GM10248 (cell line): ENCODE results near the gene IFT81.
"Not testable (repeated sequence)": the region's sequence is repeated elsewhere in the genome, so short reads cannot be mapped to it uniquely, and the experiment has no call there.

Source experiments
- CTCF ChIA-PET: fragments of 300-600 bp; sonication (Branson Sonifier 250); formaldehyde crosslinking; extraction: SDS; loops from one replicate; lab custom pipeline; 2021; ENCODE audit warnings: antibody characterized with exemption; lab: Yijun Ruan, JAX
- POLR2A ChIA-PET: fragments of 350-650 bp; sonication (Branson Sonifier 250); formaldehyde crosslinking; extraction: SDS; loops from one replicate; lab custom pipeline; 2020; ENCODE audit warnings: antibody characterized with exemption; lab: Yijun Ruan, JAX
- DNase-seq: peaks from one replicate; pipeline ENCODE4 v3.0.0; 2012; ENCODE audit errors: extremely low spot score
- TF ChIP-seq, protein P1 (sequence below): IDR thresholded peaks from 2 replicates; pipeline ENCODE4 v1.5.1; 2012; ENCODE audit warnings: mild to moderate bottlenecking, low read depth; ENCODE audit errors: extremely low read depth, missing control alignments, control extremely low read depth

The IFT81 gene

DNA sequence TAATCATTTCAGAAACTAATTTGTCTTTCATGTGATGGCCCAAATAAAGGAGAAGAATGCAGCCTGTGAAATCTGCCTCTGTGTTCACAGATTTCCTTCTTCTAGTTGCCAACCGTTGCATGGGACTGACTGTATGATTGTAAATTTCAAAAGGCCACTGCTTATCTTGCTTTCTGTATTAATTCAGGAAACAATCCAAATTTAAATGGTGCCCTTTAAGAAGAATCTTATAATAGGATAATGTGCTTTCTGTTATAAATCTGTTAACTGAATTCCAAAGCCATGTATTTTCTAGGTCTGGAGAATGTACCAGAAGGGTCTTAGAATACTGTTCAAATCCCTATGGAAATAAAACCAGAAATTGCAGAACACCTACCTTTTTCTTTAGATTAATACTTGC lies 98.3 kb downstream of the IFT81 start:
- POLR2A ChIA-PET: no interaction called here
- CTCF ChIA-PET: interaction anchor here (0.9 to 2.8 kb wide), 3 partner anchors 11 to 29 kb away, joined by 3 to 10 read pairs (median 3); no protein-coding TSS in a partner anchor
- DNase-seq: no peak
- TF ChIP-seq, protein P1, sequence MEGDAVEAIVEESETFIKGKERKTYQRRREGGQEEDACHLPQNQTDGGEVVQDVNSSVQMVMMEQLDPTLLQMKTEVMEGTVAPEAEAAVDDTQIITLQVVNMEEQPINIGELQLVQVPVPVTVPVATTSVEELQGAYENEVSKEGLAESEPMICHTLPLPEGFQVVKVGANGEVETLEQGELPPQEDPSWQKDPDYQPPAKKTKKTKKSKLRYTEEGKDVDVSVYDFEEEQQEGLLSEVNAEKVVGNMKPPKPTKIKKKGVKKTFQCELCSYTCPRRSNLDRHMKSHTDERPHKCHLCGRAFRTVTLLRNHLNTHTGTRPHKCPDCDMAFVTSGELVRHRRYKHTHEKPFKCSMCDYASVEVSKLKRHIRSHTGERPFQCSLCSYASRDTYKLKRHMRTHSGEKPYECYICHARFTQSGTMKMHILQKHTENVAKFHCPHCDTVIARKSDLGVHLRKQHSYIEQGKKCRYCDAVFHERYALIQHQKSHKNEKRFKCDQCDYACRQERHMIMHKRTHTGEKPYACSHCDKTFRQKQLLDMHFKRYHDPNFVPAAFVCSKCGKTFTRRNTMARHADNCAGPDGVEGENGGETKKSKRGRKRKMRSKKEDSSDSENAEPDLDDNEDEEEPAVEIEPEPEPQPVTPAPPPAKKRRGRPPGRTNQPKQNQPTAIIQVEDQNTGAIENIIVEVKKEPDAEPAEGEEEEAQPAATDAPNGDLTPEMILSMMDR: no peak

DNA sequence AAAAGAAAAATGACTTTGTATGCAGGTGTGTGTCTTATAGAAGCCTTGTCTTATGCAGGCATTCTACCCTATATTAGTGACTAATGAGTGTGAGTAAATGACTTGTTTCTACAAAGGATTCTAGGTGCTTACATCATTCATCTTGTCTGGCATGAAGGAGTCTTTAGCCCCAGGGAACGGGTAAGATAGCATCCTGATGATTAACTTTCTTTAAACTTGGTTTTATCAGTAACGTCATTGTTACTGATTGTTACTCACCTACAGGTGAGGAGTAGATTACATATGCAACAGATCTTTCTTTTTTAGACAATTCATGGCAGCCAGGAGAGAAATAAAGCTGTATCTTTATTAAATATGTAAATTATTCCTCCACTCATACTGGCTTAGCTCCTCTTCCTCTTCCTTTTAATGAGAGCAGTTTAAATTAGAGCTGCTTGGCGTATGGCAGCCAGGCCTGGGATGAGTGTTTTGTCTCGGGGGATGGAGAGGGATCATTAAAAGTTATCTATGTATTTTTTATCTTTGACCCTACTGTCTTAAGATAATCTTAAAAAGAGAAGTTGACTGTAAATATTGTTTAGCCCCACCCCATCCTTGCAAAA lies 99.7 kb downstream of the IFT81 start:
- ChIA-PET CTCF (interaction anchor here (1.1 to 2.2 kb wide), 4 partner anchors 8 to 124 kb away, joined by 3 to 6 read pairs (median 3); no protein-coding TSS in a partner anchor), POLR2A (no interaction called here)
- DNase-seq: no peak
- TF ChIP-seq, protein P1: no peak

DNA sequence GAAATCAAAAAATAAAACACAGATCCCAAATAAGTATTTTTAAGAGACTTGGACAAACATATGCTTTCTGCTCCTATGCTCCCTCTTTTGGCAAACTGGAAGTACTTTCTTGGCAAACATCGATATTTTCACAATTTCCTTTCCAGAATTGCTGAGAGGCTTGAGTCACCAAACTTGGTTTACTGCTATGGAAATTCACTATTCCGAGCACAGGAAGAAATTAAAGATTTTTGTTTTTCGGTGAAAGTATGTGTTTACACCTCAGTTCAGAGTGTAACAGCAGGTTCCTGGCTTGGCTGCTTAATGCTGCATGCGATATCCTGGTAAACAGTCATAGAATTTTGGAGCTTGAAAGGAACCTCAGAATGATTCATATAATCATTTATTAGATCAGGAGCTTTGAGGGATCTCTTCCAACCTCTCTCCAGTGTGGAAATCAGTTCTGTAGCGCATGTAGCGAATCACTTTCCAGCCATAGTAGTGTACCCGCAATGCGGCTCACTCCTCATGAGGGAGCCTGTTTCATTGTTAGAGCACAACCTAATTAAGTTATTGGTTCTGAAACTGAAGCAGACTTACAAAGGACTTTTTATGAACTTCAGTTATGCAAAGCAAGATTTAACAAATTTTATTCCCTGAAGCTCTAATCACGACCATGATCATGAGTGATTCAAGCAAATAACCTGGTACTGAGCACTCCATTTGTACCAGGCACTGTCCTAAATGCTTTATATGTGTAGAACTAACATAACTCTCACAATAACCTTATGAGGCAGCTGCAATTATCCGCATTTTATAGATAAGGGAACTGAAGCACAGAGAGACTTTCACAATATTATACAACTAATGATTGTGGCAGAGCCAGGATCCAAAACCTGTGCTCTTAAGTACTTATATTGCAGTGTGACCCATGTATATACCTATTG lies 100.5 kb downstream of the IFT81 start:
- DNase-seq: no peak

DNA sequence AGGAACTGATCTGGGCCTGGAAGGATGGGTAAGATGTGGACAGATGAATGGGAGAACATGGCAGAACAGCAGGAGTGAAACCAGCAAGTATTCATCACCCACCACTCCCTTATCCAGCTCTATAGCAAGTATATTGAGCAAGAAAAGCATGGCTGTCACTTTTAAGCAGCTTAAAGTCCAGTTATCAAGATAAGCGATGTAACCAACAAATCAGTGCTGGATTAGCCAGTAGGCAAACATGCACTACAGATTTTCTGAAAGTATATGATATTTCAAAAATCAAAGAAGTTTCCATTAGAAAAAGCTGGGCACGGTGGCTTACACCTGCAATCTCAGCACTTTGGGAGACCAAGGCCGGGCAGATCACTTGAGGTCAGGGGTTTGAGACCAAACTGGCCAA lies 103.0 kb downstream of the IFT81 start:
- ChIA-PET CTCF (interaction anchor here (1.0 to 1.3 kb wide), 3 partner anchors 11 to 381 kb away, joined by 3 to 5 read pairs (median 3); no protein-coding TSS in a partner anchor), POLR2A (no interaction called here)
- TF ChIP-seq, protein P1: no peak
- DNase-seq: no peak

More for the DNA sequence above, 100.5 kb downstream of the IFT81 start:
- TF ChIP-seq, protein P1: no peak
- CTCF ChIA-PET: interaction anchor here (1.1 to 2.2 kb wide), 4 partner anchors 8 to 125 kb away, joined by 3 to 6 read pairs (median 3); no protein-coding TSS in a partner anchor
- POLR2A ChIA-PET: no interaction called here

DNA sequence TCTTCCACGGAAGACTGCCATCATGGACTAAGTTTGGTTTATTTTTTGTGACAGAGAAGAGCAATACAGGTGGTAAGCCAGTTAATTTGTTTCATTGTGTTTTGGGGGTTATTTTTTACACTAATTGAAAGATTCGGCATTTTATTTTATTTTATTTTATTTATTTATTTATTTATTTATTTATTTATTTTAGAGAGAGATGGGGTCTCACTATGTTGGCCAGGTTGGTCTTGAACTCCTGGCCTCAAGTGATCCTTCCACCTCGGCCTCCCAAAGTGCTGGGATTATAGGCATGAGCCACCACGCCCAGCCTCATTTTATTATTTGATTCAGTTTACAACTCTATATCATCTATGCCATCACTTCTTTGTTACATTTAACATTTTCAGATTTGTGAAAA lies 104.2 kb downstream of the IFT81 start:
- POLR2A ChIA-PET, DNase-seq: not testable (repeated sequence)
- CTCF ChIA-PET: interaction anchor here (0.7 to 1.4 kb wide), 4 partner anchors 9 to 203 kb away, joined by 3 to 4 read pairs (median 4); no protein-coding TSS in a partner anchor

DNA sequence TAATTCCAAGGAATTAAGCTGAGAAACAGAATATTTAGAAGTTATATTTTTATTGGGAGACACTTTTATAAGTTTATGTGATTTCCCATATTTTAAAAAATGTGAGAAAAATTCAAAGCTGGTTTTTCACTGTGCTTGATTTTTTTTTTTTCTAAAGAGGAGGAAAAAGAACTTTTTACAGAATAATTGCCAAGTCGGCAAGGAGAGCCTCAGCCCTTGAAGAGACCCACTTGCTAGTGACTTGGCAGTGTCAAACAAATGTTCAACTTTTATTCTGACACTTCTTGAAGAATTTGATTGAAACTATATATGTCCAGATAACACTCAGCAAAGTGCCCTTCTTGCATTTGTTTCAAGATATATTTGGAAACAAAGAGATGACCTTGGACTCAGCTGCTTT lies 104.6 kb downstream of the IFT81 start:
- POLR2A ChIA-PET: no interaction called here
- DNase-seq: no peak
- CTCF ChIA-PET: interaction anchor here (0.7 to 1.5 kb wide), 6 partner anchors 9 to 203 kb away, joined by 3 to 4 read pairs (median 4); no protein-coding TSS in a partner anchor
- TF ChIP-seq, protein P1: no peak
